Stimulated activated CD4-positive, alpha-beta T cell treated with anti-CD3 and anti-CD28 coated beads, Interleukin-4, amount 100 ng/mL, for 1 hour (primary cell): Measurements from ENCODE around the gene ROR1.
"Not testable (repeated sequence)": the region's sequence is repeated elsewhere in the genome, so short reads cannot be mapped to it uniquely, and the experiment has no call there.

Source experiments
- DNase-seq: peaks from one replicate; pipeline ENCODE4 v3.0.0-alpha.2; 2020

ROR1 gene

DNA sequence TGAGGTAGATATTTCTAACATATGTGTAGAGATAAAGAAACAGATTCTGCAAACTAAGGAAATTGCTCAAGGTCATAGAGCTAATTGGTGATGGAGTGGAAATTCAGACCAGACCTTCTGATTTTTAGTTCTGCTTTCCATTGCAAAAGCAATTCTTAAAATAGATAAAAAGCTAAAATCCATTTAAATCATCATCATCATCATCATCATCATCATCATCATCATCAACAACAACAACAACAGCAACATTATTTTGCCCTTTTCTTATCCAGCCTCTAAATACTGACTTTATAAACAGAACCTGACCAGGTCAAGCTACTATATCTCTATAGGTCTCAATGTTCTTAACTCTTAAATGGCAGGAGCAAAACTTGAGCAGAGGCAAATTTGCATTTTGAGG lies 14.0 kb upstream of the ROR1 start:
- no peak for DNase-seq

DNA sequence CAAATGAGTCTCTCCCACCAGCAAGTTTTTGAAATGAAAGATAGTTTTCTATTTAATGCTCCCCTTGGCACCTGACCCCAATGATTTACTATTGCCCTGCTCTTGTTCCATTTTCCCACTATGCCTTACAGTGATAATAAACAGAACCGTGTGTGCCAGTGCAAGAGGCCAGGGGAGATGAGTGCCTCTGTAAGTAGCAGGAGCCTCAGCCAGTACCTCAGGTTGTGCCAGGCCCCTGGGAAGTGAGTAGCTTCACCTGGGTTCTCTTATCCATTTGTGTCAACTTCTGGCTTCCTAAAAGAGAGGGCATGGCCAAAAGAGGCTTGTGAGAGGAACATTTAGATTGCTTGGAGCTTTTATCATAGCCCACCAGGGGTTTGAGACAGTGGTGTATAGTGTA lies 3.4 kb upstream of the ROR1 start:
- DNase-seq, result no peak

DNA sequence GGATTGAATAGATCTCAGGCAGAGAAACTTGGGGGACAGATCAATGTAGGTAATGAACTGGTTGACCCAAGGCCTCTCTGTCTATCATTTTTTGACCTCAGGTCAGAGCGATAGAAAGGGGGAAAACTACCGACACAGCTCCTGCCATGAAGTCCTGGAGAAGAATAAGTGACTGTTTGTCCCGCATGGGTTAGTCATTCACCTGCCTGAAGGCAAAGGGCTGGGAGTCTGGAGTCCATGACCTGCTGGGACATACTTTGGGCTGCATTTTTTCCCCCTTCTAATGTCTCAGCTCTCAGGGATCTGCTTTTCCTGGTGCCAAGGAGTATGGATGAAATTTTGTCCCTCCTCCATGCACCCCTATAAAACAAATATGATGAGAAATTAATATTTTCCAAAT lies 1.6 kb upstream of the ROR1 start:
- DNase-seq, result no peak

DNA sequence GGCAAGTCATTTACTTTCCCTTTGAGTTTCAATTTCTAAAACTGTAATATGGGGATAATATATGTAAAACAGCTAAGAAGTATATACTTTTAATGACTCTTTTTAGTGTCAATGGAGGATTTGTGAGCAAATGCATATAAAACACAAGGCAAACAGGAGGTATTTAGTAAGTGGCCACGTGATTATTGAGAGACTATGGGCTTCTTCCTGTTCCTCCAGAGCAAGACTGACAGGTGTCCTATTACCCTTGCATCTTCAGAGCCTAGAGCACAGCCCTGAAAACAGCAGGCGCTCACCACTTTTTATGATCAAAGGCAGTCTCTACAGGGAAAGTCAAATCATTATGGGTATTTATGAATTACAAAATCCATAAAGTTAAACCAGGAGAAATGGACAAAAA lies 941 bp upstream of the ROR1 start:
- DNase-seq, result no peak

DNA sequence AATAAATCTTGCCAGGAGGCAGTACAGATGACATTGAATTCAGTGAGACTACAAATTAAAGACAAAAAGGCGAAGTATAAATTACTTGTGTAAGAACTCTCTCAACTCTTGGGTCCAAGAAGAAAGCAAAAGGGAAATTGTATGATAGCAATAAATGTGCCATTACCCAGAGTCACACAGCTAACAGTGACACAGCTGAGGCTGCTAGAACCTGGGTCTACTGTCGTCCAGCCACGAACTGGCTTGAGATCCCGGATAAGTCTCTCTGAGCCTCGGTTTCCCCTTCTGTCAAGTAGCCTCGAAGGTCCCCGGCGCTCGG lies 362 bp upstream of the ROR1 start:
- no peak for DNase-seq

DNA sequence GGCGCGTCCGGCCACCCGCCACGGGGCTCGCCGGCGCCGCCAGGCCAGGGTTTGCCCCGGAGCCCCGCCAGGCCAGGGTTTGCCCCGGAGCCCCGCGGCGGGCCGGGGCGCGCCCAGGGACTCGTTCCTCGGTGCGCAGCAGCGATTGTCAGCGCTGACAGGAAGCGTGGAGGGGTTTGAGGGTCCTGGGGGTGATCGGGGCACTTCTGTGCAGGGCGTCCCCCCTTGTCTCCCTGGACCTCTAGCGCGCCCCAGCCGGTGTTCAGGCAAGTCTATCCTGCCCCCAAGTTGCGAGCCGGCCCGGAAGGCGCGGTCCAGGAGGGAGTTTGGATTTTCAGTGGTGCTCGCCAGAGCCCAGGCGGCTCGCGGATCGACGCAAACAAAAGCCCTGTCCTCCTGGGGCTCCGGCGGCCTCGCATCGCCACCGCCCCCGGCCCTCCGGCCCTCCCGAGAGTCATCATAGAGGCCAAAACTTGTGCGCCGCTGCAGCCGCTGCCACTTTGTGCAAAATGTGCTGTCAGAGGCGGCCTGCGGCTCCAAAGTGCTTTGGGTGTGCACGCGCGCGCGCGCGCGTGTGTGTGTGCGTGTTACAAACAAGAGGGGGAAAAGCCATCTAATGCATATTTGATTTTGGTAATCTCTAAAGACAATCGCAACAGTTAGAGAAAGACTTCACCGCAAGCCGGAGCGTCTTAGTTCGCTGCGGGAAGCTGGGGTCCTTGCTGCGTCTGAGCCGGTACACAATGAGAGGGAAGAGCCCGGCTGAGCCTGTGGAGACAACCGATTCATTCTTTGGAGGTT lies 1.0 kb downstream of the ROR1 start:
- peak; percentile 8 for DNase-seq

DNA sequence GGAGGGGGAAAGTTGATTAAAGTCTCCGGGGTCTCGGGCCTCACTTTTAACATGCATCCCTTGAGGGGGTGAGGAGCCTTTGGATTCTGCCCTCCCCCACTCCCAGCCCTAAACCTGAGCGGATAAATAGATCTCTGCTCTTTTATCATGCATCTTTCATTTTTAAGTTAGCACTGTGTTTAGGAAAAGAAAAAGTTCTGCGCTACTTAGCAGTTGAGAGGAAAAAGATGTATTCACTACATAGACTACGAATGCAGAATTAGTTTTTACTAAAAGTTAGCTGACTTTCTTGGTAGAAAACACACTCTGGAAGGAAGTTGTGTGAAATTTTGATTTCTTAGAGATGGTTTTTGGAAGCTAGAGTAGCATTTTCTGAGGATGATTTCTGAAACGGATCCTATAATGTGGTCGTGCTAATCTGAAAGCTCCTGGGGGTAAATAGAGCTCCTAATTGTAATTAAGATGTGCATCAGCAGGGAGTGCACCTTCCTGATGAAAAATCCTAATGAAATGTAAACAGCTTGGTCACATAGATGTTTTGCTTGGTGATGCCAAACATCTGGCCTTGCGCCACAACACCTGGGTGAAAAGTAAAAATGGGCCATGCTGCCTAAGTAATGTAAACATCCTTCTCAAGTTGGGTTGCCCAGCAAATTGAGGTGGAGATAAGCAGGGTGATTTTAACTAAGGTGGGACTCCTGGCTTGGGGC lies 1.8 kb downstream of the ROR1 start:
- DNase-seq, result no peak

DNA sequence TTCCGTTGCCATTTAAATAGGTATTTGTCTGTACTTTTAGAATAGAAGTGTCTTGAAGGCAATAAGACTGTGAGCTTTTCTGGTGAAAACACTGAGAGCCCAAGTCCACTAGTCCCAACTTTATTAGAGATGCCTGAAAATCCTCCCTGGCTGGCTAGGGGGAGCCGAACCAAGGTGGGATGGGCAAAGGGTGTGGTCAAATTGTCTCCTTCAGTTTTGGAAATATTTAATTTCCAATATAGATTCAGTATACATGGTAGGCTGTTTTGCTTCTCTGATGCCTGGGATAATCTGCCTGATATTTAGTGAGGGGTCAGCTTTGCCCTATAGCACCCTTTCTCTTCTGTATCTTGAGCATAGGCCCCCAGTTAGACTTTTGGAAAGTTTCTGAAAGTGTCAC lies 3.5 kb downstream of the ROR1 start:
- no peak for DNase-seq

DNA sequence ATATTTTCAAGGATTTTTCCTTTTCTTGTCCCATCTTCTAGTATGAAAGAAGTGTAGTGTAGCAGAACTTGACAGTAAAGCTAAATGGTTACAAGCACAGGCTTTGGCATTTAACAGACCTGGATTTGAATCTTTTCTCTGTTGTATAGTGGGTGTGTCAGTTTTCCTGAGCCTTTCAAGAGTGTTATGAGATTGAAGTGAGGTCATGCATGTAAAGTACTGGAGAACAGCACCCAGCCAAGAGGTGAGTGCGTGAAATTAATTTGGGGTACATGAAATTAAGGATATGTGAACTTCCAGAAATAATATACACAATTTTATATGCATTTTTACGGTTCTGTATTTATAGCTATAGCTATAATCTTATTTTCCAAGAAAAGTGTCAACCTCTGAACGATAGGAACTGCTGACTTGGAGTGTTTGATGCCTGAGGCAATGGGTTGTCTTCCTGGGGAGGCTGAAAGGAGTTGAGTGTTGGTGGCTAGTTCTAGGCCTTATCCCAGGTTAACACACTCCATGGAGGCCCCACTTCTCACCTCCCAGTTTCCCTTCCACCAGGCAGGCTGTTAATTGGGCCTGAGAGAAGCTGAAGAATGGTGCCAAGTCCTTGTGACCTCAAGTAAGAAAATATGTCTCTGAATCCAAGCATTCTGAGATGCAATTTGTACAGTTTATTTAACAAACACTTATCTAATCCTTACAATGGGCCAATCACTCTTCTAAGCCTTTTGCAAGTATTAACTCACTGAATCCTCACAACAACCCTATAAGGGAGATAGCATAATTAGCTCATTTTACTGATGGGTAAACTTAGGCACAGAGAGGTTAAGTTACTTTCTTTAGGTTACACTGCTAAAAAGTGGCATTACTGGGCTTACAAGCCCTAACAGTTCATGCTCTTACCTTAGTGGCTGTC lies 4.4 kb downstream of the ROR1 start:
- DNase-seq, result no peak

DNA sequence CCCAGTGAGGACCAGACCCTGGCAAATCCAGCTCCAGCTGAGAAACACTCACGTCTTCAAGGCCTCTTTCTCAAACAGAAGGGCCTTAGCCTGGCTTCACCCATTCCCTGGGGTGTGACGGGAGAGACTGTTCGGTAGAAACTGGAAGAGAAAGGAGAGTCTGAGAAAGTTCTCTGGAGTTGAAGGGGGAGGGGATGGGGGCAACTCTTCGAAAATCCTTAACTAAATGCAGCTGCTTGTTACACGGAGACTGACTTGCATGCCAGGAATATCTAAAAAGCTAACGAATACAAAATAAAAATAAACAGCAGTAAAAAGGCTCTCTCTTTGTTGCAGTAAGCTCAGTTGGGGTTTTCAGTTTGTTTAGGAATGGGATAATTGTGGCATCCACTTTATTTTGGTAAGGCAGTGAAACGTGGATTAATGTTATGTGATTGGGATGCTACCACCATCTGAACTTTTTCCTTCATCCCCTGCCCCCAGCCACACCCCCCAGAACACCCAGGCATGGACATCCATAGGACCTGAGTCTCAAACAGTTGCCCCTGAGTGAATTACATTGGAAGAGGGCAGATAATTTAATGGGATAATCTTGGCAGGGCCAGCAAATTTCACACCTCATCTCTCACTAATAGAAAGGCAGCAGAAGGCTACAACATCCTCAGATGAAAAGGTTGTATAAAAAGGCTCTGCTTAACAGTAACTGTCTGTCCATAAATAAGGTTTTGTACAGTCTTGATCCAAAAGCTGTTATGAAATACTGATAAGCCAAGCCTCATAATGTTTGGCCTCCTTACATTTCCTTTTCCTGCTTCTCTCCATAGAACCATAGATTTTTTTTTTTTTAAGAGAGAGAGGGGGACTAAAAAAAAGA lies 5.8 kb downstream of the ROR1 start:
- DNase-seq, result no peak

DNA sequence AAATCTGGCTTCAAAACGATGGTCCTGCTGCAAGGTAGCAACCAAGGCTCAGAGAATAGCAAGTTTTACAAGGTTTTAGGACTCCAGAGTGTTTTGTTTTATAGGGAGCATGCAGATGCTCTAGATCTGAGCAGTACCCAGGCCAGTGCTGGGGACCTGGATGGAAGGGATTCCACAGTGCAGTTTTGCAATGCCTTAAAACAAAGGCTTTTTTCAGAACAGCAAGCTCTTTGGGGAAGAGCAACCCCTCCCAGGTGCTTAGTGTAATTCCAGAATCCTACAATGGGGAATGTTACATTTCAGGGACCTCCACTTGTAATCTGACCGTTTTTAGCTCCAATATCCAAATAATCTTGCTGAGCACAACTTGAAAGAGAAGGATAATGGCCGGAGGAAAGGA lies 6.7 kb downstream of the ROR1 start:
- DNase-seq, result no peak

DNA sequence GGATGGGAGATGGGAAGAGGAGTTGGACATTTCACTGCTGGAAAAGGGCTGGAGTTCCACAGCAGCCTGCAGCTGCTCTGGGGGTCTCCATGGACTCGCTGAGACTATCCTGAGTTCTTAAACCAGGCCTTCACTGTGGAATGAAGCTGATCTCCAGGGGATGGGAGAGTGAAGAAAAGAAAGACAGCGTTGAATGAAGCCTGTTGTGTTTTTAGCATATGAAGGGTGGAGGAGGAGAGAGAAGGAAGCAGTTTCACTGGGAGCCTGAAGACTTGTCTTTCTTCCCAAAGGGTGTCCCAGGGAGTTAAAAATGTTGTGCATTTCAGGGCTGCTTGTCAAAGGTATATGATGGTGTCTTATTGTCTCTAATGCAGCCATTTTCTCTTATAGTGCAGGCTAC lies 9.2 kb downstream of the ROR1 start:
- DNase-seq, result no peak

DNA sequence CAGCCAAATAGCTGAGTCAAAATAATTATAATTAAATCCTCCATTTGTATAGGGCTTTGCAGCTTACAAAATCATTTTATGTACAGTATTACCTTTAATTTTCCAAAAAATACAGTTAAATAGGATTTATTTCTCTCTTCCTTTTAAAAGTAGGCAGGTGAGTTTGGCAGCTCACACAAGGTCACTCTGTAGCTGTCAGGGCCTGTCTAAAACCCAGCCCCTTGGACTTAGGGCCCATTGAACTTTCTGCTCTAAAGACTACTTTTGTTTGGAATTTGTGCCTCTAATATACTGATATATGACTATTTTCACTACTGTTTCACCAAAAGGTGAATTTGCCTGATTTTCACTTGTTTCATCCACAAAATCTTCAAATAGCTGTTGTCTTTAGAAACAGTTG lies 10.3 kb downstream of the ROR1 start:
- no peak for DNase-seq

DNA sequence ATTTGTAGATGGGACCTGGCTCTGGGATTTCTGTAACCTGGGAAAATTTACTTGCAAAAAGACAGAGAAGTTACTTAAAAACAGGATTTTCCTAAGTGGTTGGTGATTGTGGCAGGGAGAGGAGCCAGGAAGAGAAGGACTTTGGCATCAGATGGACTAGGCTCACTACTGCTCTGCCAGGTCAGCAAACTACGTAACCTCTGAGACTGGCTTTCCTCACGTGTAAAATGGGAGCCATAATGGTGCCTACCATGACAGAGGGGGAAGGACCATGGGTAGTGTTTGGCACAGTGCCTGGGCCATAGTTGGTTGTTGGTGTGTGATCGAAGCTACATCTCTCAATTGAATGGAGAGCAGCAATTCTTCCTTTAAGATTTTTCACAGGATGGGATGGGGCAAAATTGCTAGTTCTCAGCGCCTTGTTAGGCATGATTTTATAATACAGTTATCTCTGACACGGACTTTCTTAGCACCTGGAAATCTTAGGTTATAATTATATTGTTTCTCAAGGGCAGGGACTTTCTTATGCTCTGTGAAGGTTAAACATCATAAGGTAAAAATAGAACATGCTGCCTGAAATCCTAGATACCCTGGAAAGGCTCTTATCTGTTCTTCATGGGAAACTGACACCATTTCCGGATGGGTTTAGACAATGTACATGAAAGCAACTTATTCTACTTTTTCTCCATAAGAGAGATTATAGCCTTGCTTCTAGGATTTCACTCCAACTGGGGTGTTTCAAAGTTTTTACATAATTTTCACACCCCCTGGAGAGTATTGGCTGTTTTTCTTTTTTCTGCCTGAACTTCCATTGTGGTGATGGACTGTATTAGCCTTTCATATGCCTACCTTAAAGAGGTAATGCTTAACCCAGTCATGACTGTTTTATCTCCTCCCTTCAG lies 10.9 kb downstream of the ROR1 start:
- no peak for DNase-seq

DNA sequence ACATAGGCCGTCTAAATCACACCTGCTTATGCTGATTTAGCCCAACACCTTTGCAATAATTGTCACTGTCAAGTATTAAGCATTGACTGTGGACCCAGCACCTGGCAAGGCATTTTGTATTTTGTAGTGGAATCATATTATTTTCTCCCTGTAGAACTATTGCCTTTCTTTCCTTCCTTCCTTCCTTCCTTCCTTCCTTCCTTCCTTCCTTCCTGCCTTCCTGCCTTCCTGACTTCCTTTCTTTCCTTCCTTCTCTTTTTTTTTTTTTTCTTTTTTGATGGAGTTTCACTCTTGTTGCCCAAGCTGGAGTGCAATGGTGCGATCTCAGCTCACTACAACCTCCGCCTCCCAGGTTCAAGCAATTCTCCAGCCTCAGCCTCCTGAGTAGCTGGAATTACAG lies 13.5 kb downstream of the ROR1 start:
- not testable (repeated sequence) for DNase-seq

DNA sequence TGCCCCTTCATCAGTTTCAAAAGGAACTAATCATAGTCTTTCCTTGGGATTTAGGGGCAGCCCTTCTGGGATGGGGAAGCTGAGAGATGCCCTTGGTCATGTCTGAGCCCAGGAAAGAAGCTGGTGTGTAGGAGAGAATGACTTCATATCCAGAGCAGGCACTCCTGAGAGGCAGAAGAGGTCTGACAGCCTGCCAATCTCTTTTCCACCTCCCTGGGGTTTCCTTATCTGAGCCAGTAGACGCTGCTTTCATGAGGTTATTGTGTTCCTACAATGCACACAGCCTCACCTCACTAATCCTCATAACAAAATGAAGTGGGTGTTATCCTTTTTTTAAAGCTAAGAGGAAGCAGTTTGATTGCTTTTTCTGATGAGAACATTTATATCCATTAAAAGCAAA lies 14.1 kb downstream of the ROR1 start:
- DNase-seq, result no peak

DNA sequence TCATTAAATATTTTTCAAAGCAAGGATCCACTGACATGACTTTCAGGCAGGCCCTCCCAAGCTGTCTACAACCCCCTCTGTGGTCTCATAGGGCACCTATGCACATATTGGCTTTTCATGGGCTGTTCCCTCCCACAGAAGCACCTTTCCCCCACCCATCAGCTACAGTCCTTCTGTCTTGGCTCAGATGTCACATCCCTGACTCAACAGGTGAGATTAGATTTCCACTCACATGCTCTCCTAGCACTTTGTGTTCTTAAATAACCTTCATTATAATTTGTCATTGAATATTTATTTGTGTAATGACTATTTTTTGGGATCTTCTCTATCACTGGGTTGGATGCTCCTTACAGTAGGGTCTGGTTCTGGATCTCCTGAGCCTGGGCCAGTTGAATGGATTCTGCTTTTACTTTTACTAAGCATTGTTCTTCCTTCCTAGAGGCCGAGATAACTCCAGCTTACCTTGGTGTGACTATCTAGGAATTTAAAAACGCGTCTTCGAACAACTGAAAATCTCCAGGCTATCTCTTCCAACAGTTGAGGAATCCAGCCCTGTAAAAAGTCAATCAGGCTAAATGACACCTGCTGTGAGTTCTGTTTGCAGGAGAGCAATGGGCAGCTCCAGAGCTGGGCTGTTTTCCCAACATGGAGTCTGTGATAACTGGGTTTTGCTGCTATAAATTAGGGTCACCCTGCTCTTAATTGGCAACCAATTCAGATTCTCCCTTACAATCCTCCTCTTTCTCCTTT lies 16.2 kb downstream of the ROR1 start:
- DNase-seq, result no peak

DNA sequence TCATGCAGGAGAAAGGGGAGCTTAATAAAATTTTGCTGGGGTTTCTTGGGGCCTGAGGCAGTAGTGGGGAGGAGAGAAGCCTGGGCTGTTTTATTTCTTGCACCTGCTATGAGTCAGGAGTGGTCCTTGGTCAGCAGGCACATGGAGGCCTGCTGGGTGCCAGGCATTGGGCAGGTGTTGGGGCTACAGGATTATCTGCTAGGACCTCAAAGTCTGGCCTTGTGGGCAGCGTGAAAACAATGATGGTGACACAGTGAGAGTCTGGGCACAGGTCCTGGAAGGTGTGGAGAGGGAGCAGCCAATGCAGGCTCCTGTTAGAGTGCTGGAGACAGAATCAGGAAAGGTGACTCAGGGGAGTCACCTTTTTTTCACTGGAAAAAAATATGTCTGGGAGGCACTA lies 17.2 kb downstream of the ROR1 start:
- no peak for DNase-seq

DNA sequence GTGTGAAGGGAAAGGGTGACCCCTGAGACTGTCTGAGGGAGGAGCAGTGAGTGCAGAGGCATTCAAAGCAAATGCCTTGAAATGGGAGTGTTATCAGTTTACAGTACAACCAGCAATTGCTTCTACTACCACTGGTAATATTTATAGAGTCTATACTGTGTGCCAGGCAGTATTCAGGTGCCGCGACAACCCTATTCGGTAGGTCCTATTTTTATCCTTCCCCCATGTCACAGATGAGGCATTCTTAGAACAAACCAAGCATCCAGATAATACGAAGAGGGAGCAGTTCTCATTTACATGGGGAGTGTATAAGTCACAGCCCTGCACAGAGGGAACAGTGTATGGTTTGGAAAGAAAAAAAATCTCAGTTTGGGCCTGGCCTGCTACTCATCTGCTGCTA lies 18.3 kb downstream of the ROR1 start:
- no peak for DNase-seq

DNA sequence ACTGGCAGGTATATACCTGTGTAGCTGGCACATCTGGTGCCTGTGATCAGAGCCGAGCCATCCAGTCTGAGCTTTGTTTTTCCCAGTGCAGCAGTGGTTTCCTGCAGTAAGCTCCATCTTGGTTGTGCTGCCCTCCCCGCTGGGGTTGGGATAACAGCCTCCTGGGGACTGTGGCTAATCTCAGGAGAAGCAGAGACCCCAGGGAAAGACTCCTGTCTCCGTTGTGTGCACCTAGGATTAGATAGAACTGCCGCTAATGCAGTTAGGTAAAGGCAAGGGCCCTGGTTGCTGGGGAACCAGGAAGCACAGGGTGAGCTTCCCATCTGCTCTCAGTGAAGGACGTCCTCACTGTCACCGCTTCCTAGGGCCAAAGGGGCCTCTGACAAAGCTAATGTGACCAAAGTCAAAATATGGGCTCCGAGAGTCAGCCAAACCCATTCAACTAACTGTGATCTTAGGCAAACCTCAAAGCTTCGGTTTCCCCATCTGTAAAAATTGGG lies 20.0 kb downstream of the ROR1 start:
- DNase-seq, result no peak

DNA sequence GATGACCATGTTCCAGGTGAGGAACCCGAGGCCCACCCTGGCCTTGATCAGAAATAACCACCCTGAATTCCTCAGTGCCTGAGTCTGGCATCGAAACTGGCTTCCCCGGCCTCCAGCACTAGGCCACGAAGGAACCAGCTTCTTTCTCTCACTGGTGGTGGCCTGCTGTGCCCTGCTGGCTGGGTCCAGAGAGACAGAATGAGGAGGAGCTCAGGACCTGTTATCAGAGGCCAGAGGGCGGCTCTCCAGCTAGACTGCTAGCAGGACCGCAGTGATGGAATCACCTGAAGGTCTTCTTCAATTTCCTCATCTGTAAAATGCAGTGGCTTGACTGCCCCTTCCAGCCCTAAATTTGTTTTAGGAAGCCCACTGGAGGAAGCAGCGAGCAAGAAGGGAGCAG lies 20.5 kb downstream of the ROR1 start:
- DNase-seq, result no peak
